HG03575 (cell line): Measurements from ENCODE around the gene MAD1L1.
"Not testable (repeated sequence)": the region's sequence is repeated elsewhere in the genome, so short reads cannot be mapped to it uniquely, and the experiment has no call there.

Source experiments
- ATAC-seq: cut with Tn5 transposase; IDR thresholded peaks from one replicate; pipeline ENCODE4 v1.9.1; 2021; ENCODE audit not compliant: unreplicated experiment, insufficient number of reproducible peaks, low FRiP score; ENCODE audit errors: extremely low read depth

MAD1L1 gene

GRCh38 chr7:1849351-1850041 is 383.2 kb downstream of the MAD1L1 start:
- no peak for ATAC-seq

- ATAC-seq: no peak
Measured at GRCh38 chr7:1848911-1849311, 383.8 kb downstream of the MAD1L1 start.

- ATAC-seq: no peak
Measured at GRCh38 chr7:1848013-1848640, 384.6 kb downstream of the MAD1L1 start.

GRCh38 chr7:1847260-1848001 is 385.3 kb downstream of the MAD1L1 start:
- ATAC-seq: no peak

GRCh38 chr7:1846331-1847065 is 386.2 kb downstream of the MAD1L1 start:
- ATAC-seq: no peak

- no peak for ATAC-seq
Measured at GRCh38 chr7:1845536-1846311, 387.0 kb downstream of the MAD1L1 start.

GRCh38 chr7:1844951-1845390 is 387.8 kb downstream of the MAD1L1 start:
- no peak for ATAC-seq

GRCh38 chr7:1844336-1844950 is 388.3 kb downstream of the MAD1L1 start:
- no peak for ATAC-seq

- no peak for ATAC-seq
Measured at GRCh38 chr7:1843921-1844335, 388.8 kb downstream of the MAD1L1 start.

GRCh38 chr7:1843271-1843861 is 389.4 kb downstream of the MAD1L1 start:
- no peak for ATAC-seq

GRCh38 chr7:1842321-1843221 is 390.2 kb downstream of the MAD1L1 start:
- ATAC-seq: no peak

- not testable (repeated sequence) for ATAC-seq
Measured at GRCh38 chr7:1841286-1842021, 391.3 kb downstream of the MAD1L1 start.

- ATAC-seq: not testable (repeated sequence)
Measured at GRCh38 chr7:1840744-1841143, 392.0 kb downstream of the MAD1L1 start.

- no peak for ATAC-seq
Measured at GRCh38 chr7:1839701-1840100, 393.0 kb downstream of the MAD1L1 start.

- not testable (repeated sequence) for ATAC-seq
Measured at GRCh38 chr7:1838911-1839531, 393.7 kb downstream of the MAD1L1 start.

- not testable (repeated sequence) for ATAC-seq
Measured at GRCh38 chr7:1838544-1838872, 394.2 kb downstream of the MAD1L1 start.
